SU-DHL-6 (cell line): ENCODE data around the gene CRYGC.

Experiments used
- CTCF ChIP-seq: fragments of 200-600 bp; sonication (generic); IDR thresholded peaks from one replicate; pipeline ENCODE4 v1.5.1; 2017; ENCODE audit warnings: antibody characterized with exemption, mild to moderate bottlenecking, low read length, moderate library complexity; ENCODE audit not compliant: insufficient read depth, poor library complexity, severe bottlenecking
- EZH2phosphoT487 ChIP-seq: fragments of 200-600 bp; sonication (generic), shearing (Covaris generic); conservative IDR thresholded peaks from 2 replicates; pipeline ENCODE4 v1.6.1; 2018; ENCODE audit warnings: mild to moderate bottlenecking, antibody characterized with exemption, low read length, moderate library complexity, mixed read lengths

DNA sequence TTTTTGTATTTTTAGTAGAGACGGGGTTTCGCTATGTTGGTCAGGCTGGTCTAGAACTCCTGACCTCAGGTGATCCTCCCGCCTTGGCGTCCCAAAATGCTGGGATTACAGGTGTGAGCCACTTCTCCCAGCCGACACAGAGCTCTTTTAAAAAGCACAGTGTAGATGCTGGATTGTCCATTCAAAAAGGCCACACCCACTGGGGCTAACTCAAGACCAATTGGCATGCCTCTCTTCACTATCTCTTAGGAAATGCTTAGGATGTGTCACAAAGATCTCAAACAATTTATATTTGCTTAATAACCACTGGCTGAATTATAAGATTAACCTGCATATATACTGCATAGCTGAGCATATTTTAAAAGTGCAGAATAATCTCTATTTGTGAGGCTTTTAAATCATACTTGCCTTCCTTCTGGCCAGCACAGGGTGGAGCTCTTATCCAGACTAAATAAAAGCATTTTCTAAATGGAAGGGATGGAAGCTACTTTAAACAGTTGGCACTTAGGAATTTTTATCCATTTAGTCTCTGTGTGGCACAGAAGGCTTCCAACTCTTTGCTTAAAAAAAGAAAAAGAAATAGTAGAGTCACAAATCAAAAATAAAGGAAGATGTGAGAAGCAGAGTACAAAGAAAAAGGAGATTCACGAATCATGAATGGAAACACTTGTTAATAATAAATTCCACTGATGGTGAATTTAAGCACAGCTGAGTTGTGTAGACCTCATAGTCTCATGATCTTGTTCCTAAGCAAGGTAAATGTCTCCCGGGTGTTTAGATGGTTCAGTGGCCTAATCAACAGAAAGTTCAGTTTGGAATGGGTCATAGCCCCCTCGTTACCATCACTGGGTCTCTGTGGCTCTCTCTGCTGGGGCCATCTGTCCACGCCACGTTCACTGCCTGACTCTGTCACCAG is 27.7 kb downstream of the CRYGC start:
- TF ChIP-seq EZH2phosphoT487 (no peak), CTCF (no peak)
